GM19023 (cell line): Measurements from ENCODE around the gene L1CAM.

Source experiments
- ATAC-seq: cut with Tn5 transposase; IDR thresholded peaks from one replicate; pipeline ENCODE4 v1.9.1; 2021; ENCODE audit warnings: mild to moderate bottlenecking, moderate library complexity; ENCODE audit not compliant: unreplicated experiment

The L1CAM gene

GRCh38 chrX:153903991-153904957 lies 18.3 kb upstream of the L1CAM start, which contains the start of gene AVPR2:
AVPR2 (plus strand) TSS chrX:153904673; CDS start chrX:153905146, 473 bp downstream.
- no peak for ATAC-seq

- ATAC-seq: no peak
These were observed 17.4 kb upstream of the L1CAM start for GRCh38 chrX:153903238-153903980.

- no peak for ATAC-seq
These were observed 16.4 kb upstream of the L1CAM start for GRCh38 chrX:153902385-153902784.

GRCh38 chrX:153901753-153902140 lies 15.8 kb upstream of the L1CAM start:
- ATAC-seq: no peak

GRCh38 chrX:153900831-153901752 lies 15.1 kb upstream of the L1CAM start:
- peak; percentile 69 for ATAC-seq

- ATAC-seq: no peak
These were observed 11.9 kb upstream of the L1CAM start for GRCh38 chrX:153897899-153898298.

- ATAC-seq: no peak
These were observed 3.1 kb upstream of the L1CAM start for GRCh38 chrX:153889123-153889522.

- no peak for ATAC-seq
These were observed 2.4 kb upstream of the L1CAM start for GRCh38 chrX:153888344-153888743.

- ATAC-seq: no peak
These were observed 1.4 kb upstream of the L1CAM start for GRCh38 chrX:153887385-153887784.

GRCh38 chrX:153886915-153887314 lies 942 bp upstream of the L1CAM start:
- no peak for ATAC-seq

- no peak for ATAC-seq
These were observed 675 bp downstream of the L1CAM start for GRCh38 chrX:153885208-153885787.

GRCh38 chrX:153884590-153884989 lies 1.4 kb downstream of the L1CAM start:
- ATAC-seq: no peak

GRCh38 chrX:153884136-153884535 lies 1.8 kb downstream of the L1CAM start:
- no peak for ATAC-seq

GRCh38 chrX:153883163-153883843 lies 2.7 kb downstream of the L1CAM start:
- ATAC-seq: no peak

GRCh38 chrX:153882557-153882956 lies 3.4 kb downstream of the L1CAM start:
- no peak for ATAC-seq

GRCh38 chrX:153882086-153882498 lies 3.9 kb downstream of the L1CAM start:
- ATAC-seq: no peak

- ATAC-seq: no peak
These were observed 4.7 kb downstream of the L1CAM start for GRCh38 chrX:153881281-153881680.

GRCh38 chrX:153880440-153880815 lies 5.5 kb downstream of the L1CAM start:
- ATAC-seq: no peak

- ATAC-seq: no peak
These were observed 6.1 kb downstream of the L1CAM start for GRCh38 chrX:153879741-153880439.
